CD8-positive, alpha-beta memory T cell (primary cell): Measurements from ENCODE around the gene PRR11. TPM values are rescaled to one million over a fixed set of nuclear protein-coding genes. Genes with fewer than 3 reads are reported as not detected.
A peak's percentile ranks its signal among the peaks of the same experiment; 100 is the strongest.
"Not testable (repeated sequence)": the region's sequence is repeated elsewhere in the genome, so short reads cannot be mapped to it uniquely, and the experiment has no call there.

Experiments used
- CTCF ChIA-PET: fragments of 350-600 bp; sonication (Branson Sonifier 250); formaldehyde crosslinking; loops from one replicate; lab custom pipeline; 2021; ENCODE audit warnings: antibody characterized with exemption; lab: Charles Lee
- POLR2A ChIA-PET: fragments of 350-600 bp; sonication (Branson Sonifier 250); formaldehyde crosslinking; loops from one replicate; lab custom pipeline; 2021; ENCODE audit warnings: antibody characterized with exemption; lab: Charles Lee
- DNase-seq, 5 donors: peaks; one replicate each; pipeline versions ENCODE4 v3.0.0 to v3.0.0-alpha.2; 2020 to 2022; ENCODE audit warnings: mixed read lengths in 1 of 5
- H3K27ac ChIP-seq: one replicate; pipeline ENCODE4 v1.7.0; 2013; ENCODE audit warnings: low read depth, mild to moderate bottlenecking, low read length, moderate library complexity
- H3K27me3 ChIP-seq: 2 replicates; pipeline ENCODE4 v1.7.0; 2013; ENCODE audit warnings: low read length, mild to moderate bottlenecking; ENCODE audit not compliant: insufficient read depth, poor library complexity, severe bottlenecking
- H3K36me3 ChIP-seq: 2 replicates; pipeline ENCODE4 v1.7.0; 2013; ENCODE audit warnings: mild to moderate bottlenecking, low read length, moderate library complexity; ENCODE audit not compliant: insufficient read depth
- H3K4me1 ChIP-seq: 2 replicates; pipeline ENCODE4 v1.7.0; 2013; ENCODE audit warnings: mild to moderate bottlenecking, low read length, moderate library complexity; ENCODE audit not compliant: insufficient read depth
- H3K4me3 ChIP-seq: 2 replicates; pipeline ENCODE4 v1.7.0; 2013; ENCODE audit warnings: mild to moderate bottlenecking, low read length
- H3K9me3 ChIP-seq: 2 replicates; pipeline ENCODE4 v1.7.0; 2013; ENCODE audit warnings: mild to moderate bottlenecking, low read length
- H3K27ac Mint-ChIP-seq, 8 donors: one replicate each; pipeline ENCODE4 v1.8.0; 2020 to 2021; ENCODE audit warnings: mixed read lengths in 8 of 8, mild to moderate bottlenecking in 6 of 8, inconsistent platforms in 3 of 8, moderate library complexity in 3 of 8
- H3K27me3 Mint-ChIP-seq, 2 donors: one replicate each; pipeline ENCODE4 v1.8.0; 2020 to 2021; ENCODE audit warnings: mixed read lengths in 2 of 2, mild to moderate bottlenecking in 1 of 2, moderate library complexity in 1 of 2
- H3K36me3 Mint-ChIP-seq, 3 donors: one replicate each; pipeline ENCODE4 v1.8.0; 2020 to 2021; ENCODE audit warnings: mixed read lengths in 3 of 3, inconsistent platforms in 1 of 3, mild to moderate bottlenecking in 1 of 3
- H3K4me1 Mint-ChIP-seq, 3 donors: one replicate each; pipeline ENCODE4 v1.8.0; 2020 to 2021; ENCODE audit warnings: mixed read lengths in 3 of 3, inconsistent platforms in 1 of 3, mild to moderate bottlenecking in 1 of 3
- H3K4me3 Mint-ChIP-seq, 7 donors: one replicate each; pipeline ENCODE4 v1.8.0; 2020 to 2021; ENCODE audit warnings: mixed read lengths in 7 of 7, mild to moderate bottlenecking in 6 of 7, moderate library complexity in 4 of 7, inconsistent platforms in 2 of 7
- H3K9me3 Mint-ChIP-seq, 5 donors: one replicate each; pipeline ENCODE4 v1.8.0; 2020 to 2022; ENCODE audit warnings: mixed read lengths in 5 of 5, mild to moderate bottlenecking in 3 of 5, moderate library complexity in 2 of 5, inconsistent platforms in 1 of 5
- polyA plus RNA-seq: library from polyadenylated mRNA; unstranded; fragments of 300-500 nt; fragmentation: Illumina TruSeq; gene quantifications from one replicate; pipeline ENCODE4 v1.2.3, GENCODE V29; 2021
- total RNA-seq, 2 experiments: library from RNA; stranded (reverse); gene quantifications; one replicate each; pipeline ENCODE4 v1.2.3, GENCODE V29; 2021

PRR11 gene
- total and polyA plus RNA-seq, 3 experiments from 2014 or later = 1.2 to 36.3 (median 35.6) TPM

DNA sequence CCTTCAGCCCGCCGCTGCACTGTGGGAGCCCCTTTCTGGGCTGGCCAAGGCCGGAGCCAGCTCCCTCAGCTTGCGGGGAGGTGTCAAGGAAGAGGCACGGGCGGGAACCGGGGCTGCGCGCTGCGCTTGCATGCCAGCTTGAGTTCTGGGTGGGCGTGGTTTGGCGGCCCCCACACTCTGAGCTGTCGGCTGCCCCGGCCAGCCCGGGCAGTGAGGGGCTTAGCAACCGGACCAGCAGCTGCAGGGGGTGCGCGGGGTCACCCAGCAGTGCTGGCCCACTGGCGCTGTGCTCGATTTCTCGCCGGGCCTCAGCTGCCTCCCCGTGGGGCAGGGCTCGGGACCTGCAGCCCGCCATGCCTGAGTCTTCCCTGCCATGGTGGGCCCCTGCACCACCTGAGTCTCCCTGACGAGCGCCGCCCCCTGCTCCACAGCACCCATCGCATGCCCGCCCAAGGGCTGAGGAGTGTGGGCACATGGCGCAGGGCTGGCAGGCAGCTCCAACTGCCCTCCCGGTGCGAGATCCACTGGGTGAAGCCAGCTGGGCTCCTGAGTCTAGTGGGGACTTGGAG lies 17.0 kb downstream of the PRR11 start:
- H3K27me3 ChIP-seq = no peaks in the 10 kb centered on the region
- Mint-ChIP-seq H3K36me3 (peaks cover 0 to 4% (median 0%) of the 10 kb centered on the region in 3 donors), H3K9me3 (no peaks in the 10 kb centered on the region), H3K27me3 (no peaks in the 10 kb centered on the region), H3K27ac (no peak overlapping the region), H3K4me1 (peaks cover 4% of the 10 kb centered on the region in 3 donors), H3K4me3 (no peak overlapping the region)
- H3K36me3 ChIP-seq = no peaks in the 10 kb centered on the region
- ChIA-PET POLR2A (no interaction called here), CTCF (interaction anchor here (1.3 kb wide), 1 partner anchor 10 kb away, joined by 3 read pairs; no protein-coding TSS in a partner anchor)
- no peak for DNase-seq
- no peaks in the 10 kb centered on the region for H3K4me1 ChIP-seq
- no peaks in the 10 kb centered on the region for H3K9me3 ChIP-seq
- no peak overlapping the region for H3K27ac ChIP-seq
- H3K4me3 ChIP-seq = no peak overlapping the region

DNA sequence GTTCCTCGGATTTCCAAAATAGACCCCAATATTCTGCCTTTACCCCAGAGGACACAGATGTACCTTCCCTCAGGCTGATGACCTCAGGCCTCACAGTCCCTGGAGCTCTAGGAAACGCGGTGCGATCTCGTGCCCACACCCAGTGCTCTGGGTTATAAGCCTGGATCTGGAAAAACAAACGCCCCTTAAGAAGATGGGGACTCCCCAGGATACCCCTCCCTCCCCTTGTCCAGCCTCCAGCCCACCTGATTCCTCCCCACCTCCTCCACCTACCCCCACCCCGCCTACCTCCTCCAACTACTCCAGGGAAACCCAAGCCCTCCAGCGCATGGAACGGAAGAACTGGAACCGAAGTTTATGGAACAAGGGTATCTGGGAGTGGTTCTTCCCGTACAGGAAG lies 19.1 kb downstream of the PRR11 start:
- H3K27me3 ChIP-seq = no peaks in the 10 kb centered on the region
- Mint-ChIP-seq H3K27me3 (no peaks in the 10 kb centered on the region), H3K4me3 (no peak overlapping the region), H3K9me3 (no peaks in the 10 kb centered on the region), H3K27ac (no peak overlapping the region), H3K4me1 (peaks cover 4% of the 10 kb centered on the region in 3 donors), H3K36me3 (peaks cover 0 to 4% (median 0%) of the 10 kb centered on the region in 3 donors)
- H3K4me3 ChIP-seq = no peak overlapping the region
- no peak overlapping the region for H3K27ac ChIP-seq
- POLR2A ChIA-PET = no interaction called here
- no peaks in the 10 kb centered on the region for H3K4me1 ChIP-seq
- no peak for DNase-seq
- H3K36me3 ChIP-seq = no peaks in the 10 kb centered on the region
- H3K9me3 ChIP-seq = no peaks in the 10 kb centered on the region
- CTCF ChIA-PET = interaction anchor here (0.6 kb wide), 1 partner anchor 32 kb away, joined by 3 read pairs; no protein-coding TSS in a partner anchor

DNA sequence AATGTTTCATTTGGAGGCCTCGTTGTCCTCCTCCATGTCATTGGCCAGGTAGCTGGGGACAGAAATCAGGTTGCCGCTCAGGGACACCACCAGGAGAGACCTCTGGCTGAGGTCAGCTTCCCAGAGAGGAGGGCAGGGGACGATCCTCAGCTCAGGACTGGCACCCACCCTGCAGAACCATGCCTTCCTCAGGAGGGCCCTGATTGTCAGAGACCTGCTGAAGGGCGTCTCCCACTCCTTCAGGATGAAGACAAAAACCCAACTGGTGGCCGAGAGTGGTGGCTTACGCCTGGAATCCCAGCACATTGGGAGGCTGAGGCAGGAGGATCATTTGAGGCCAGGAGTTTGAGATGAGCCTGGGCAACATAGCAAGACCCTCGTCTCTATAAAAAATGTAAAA lies 19.5 kb downstream of the PRR11 start:
- Mint-ChIP-seq H3K4me3 (no peak overlapping the region), H3K36me3 (peaks cover 0 to 4% (median 0%) of the 10 kb centered on the region in 3 donors), H3K27ac (no peak overlapping the region), H3K4me1 (peaks cover 4% of the 10 kb centered on the region in 3 donors), H3K9me3 (no peaks in the 10 kb centered on the region), H3K27me3 (no peaks in the 10 kb centered on the region)
- H3K4me1 ChIP-seq = no peaks in the 10 kb centered on the region
- H3K36me3 ChIP-seq = no peaks in the 10 kb centered on the region
- H3K4me3 ChIP-seq = no peak overlapping the region
- CTCF ChIA-PET = interaction anchor here (0.6 kb wide), 1 partner anchor 32 kb away, joined by 3 read pairs; no protein-coding TSS in a partner anchor
- no peak overlapping the region for H3K27ac ChIP-seq
- POLR2A ChIA-PET = no interaction called here
- H3K27me3 ChIP-seq = no peaks in the 10 kb centered on the region
- DNase-seq = no peak
- no peaks in the 10 kb centered on the region for H3K9me3 ChIP-seq

DNA sequence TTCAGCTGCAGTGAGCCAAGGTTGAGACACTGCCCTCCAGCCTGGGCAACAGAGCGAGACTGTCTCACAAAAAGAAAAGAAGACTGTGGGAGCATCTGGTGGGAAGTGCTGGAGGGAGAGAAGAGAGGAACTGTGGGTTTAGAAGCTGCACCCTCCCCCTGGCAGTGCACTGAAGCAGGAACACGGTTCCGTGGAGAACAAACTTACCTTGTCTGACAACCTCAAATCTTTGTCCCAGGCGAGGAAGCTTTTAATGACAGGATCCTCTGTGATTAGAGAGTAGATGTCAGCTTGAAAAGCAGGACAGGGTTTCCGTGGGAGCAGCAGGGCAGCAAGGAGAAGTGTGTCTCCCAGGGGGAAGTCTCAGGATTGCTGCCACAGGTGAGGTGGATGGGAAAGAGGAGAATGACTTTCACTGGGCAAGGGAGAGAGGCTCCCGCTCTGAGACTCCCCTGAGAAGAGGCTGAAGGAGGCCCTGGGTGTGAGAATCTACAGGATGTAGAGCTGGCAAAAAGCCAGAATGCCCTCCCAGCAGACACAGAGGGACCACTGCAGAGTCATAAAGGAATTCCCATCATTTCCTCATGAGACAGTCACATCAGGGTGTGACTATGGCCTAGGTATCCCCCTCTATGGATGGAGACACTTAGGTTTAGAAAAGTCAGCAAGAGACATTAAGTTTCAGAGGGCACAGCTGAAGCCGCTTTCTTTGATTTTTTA lies 22.9 kb downstream of the PRR11 start:
- no peak overlapping the region for H3K4me3 Mint-ChIP-seq
- DNase-seq = no peak
- no peak overlapping the region for H3K4me3 ChIP-seq
- H3K27ac ChIP-seq = no peak overlapping the region
- ChIA-PET CTCF (interaction anchor here (0.7 kb wide), 1 partner anchor 928 kb away, joined by 3 read pairs; no protein-coding TSS in a partner anchor), POLR2A (no interaction called here)
- H3K36me3 ChIP-seq = no peaks in the 10 kb centered on the region
- H3K4me1 Mint-ChIP-seq = no peaks in the 10 kb centered on the region
- H3K4me1 ChIP-seq = no peaks in the 10 kb centered on the region
- H3K9me3 Mint-ChIP-seq = no peaks in the 10 kb centered on the region
- peaks cover 0 to 5% (median 0%) of the 10 kb centered on the region in 3 donors for H3K36me3 Mint-ChIP-seq
- no peaks in the 10 kb centered on the region for H3K27me3 Mint-ChIP-seq
- peak overlapping the region in 1 of 8 donors; percentile 22 for H3K27ac Mint-ChIP-seq
- H3K9me3 ChIP-seq = no peaks in the 10 kb centered on the region
- no peaks in the 10 kb centered on the region for H3K27me3 ChIP-seq

DNA sequence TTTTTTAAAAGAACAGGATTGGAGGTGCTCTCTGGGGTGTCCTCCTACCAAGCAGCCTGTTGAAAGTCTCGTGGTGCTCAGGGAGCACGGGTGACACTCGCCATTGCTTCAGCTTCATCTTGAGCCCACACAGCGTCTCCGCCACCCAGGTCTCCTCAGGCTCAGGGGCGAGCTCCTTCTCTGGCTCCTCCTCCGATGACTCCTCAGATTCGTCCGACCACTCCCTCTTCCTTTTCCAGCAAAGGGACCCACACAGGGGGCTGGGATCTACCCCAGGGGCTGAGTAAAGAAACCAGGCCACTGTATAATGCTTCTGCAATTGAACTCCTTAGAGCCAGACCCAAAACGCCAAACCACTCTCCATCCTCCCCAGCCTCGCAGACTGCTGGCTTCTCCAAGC lies 24.1 kb downstream of the PRR11 start:
- POLR2A ChIA-PET, H3K36me3 Mint-ChIP-seq, CTCF ChIA-PET, H3K36me3 ChIP-seq, H3K27me3 ChIP-seq, H3K4me1 Mint-ChIP-seq, H3K4me3 ChIP-seq, H3K9me3 ChIP-seq, H3K27ac ChIP-seq, H3K27me3 Mint-ChIP-seq, H3K27ac Mint-ChIP-seq, DNase-seq, H3K9me3 Mint-ChIP-seq, H3K4me1 ChIP-seq, H3K4me3 Mint-ChIP-seq: not testable (repeated sequence)

DNA sequence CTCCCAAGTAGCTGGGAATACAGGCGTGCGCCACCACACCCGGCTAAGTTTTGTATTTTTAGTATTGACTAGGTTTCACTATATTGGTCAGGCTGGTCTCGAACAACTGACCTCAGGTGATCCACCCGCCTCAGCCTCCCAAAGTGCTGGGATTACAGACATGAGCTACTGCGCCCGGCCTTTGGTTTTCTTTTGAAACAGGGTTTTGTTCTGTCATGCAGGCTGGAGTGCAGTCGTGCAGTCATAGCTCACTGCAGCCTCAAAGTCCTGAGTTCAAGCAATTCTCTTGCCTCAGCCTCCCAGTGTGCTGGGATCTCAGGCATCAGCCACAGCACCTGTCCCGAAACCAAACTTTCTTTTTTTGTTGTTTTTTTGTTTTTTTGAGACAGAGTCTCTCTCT lies 25.1 kb downstream of the PRR11 start:
- Histone ChIP-seq H3K27me3 (no peaks in the 10 kb centered on the region), H3K4me1 (no peaks in the 10 kb centered on the region), H3K36me3 (no peaks in the 10 kb centered on the region), H3K27ac (no peak overlapping the region), H3K9me3 (no peaks in the 10 kb centered on the region), H3K4me3 (no peak overlapping the region)
- no peak for DNase-seq
- Mint-ChIP-seq H3K27ac (no peak overlapping the region), H3K4me1 (no peaks in the 10 kb centered on the region), H3K4me3 (no peak overlapping the region), H3K27me3 (no peaks in the 10 kb centered on the region), H3K36me3 (peaks cover 0 to 5% (median 0%) of the 10 kb centered on the region in 3 donors), H3K9me3 (no peaks in the 10 kb centered on the region)
- CTCF ChIA-PET = no interaction called here
- POLR2A ChIA-PET = no interaction called here

DNA sequence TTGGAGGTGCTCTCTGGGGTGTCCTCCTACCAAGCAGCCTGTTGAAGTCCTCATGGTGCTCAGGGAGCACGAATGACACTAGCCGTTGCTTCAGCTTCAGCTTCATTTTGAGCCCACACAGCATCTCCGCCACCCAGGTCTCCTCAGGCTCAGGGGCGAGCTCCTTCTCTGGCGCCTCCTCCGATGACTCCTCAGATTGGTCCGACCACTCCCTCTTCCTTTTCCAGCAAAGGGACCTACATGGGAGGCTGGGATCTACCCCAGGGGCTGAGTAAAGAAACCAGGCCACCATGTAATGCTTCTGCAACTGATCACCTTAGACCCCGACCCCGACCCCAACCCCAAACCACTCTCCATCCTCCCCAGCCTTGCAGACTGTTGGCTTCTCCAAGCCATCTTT lies 25.9 kb downstream of the PRR11 start:
- Histone ChIP-seq H3K36me3 (no peaks in the 10 kb centered on the region), H3K4me1 (no peaks in the 10 kb centered on the region), H3K4me3 (no peak overlapping the region), H3K27ac (no peak overlapping the region), H3K27me3 (no peaks in the 10 kb centered on the region), H3K9me3 (no peaks in the 10 kb centered on the region)
- Mint-ChIP-seq H3K27ac (peak overlapping the region in 1 of 8 donors; percentile 8), H3K27me3 (no peaks in the 10 kb centered on the region), H3K9me3 (no peaks in the 10 kb centered on the region), H3K36me3 (peaks cover 0 to 3% (median 0%) of the 10 kb centered on the region in 3 donors), H3K4me3 (no peak overlapping the region), H3K4me1 (no peaks in the 10 kb centered on the region)
- POLR2A ChIA-PET = no interaction called here
- CTCF ChIA-PET = no interaction called here
- DNase-seq = no peak

DNA sequence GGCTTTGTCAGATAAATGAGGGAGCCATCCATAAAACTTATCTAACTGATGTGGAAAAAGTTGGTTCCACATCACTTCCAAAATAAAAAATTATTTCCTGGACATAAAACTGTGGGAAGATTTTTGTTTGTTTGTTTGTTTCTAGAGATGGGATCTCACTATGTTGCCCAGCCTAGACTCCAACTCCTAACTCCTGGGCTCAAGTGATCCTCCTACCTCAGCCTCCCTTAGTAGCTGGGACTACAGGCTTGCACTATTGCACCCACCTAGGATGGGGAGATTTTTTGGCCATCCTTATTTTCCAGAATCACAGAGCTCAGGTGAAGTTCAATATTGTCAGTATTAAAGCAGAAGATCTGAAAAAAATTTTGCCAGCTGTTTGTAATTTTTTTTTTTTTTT lies 30.5 kb downstream of the PRR11 start:
- Histone ChIP-seq H3K27ac (no peak overlapping the region), H3K9me3 (no peaks in the 10 kb centered on the region), H3K27me3 (no peaks in the 10 kb centered on the region), H3K4me1 (no peaks in the 10 kb centered on the region), H3K4me3 (no peak overlapping the region), H3K36me3 (no peaks in the 10 kb centered on the region)
- no peaks in the 10 kb centered on the region for H3K9me3 Mint-ChIP-seq
- no peaks in the 10 kb centered on the region for H3K4me1 Mint-ChIP-seq
- ChIA-PET POLR2A (no interaction called here), CTCF (no interaction called here)
- H3K36me3 Mint-ChIP-seq = peaks cover 0 to 1% (median 0%) of the 10 kb centered on the region in 3 donors
- H3K27me3 Mint-ChIP-seq = no peaks in the 10 kb centered on the region
- H3K4me3 Mint-ChIP-seq = no peak overlapping the region
- no peak overlapping the region for H3K27ac Mint-ChIP-seq
- DNase-seq = no peak
